GM12878 (cell line): ENCODE results near the gene STX1B. TPM values are rescaled to one million over a fixed set of nuclear protein-coding genes. Genes with fewer than 3 reads are reported as not detected.

Experiments
- ATAC-seq: fragments of 200-7000 bp; cut with Tn5 transposase; 3 replicates; pipeline ENCODE4 v1.9.1; 2020; ENCODE audit warnings: mild to moderate bottlenecking, moderate library complexity
- BruUV-seq: library from RNA; stranded (reverse); fragments of 400-500 nt; replicated peaks from 2 replicates; lab custom pipeline; 2021; lab: Mats Ljungman, UMichigan
- CTCF ChIA-PET: fragments of 300-600 bp; sonication (Branson Sonifier 250); formaldehyde crosslinking; extraction: SDS; loops from one replicate; lab custom pipeline; 2021; ENCODE audit warnings: inconsistent platforms; lab: Yijun Ruan, JAX
- POLR2A ChIA-PET: fragments of 350-600 bp; formaldehyde crosslinking; extraction: SDS; loops from one replicate; lab custom pipeline; 2021; ENCODE audit warnings: inconsistent platforms; lab: Charles Lee
- RAD21 ChIA-PET: fragments of 300-600 bp; sonication (Branson Sonifier 250); formaldehyde crosslinking; loops from one replicate; lab custom pipeline; 2023; ENCODE audit warnings: antibody characterized with exemption; ENCODE audit not compliant: unreplicated experiment; lab: Charles Lee
- SMC1A ChIA-PET: fragments of 300-600 bp; sonication (Branson Sonifier 250); formaldehyde crosslinking; loops from one replicate; lab custom pipeline; 2023; ENCODE audit not compliant: unreplicated experiment, uncharacterized antibody; lab: Charles Lee
- DNase-seq: peaks from one replicate; pipeline ENCODE4 v3.0.0-alpha.2; 2011; ENCODE audit warnings: low read depth, low spot score
- FAIRE-seq: peaks from 3 replicates; lab custom pipeline; 2011; peaks lifted over from hg19 to GRCh38; lab: Jason Lieb, UNC
- H2AFZ ChIP-seq: 2 replicates; pipeline ENCODE4 v1.6.0; 2011; ENCODE audit warnings: low read depth, low read length, control low read depth; ENCODE audit not compliant: control insufficient read depth
- H3K27ac ChIP-seq: 2 replicates; pipeline ENCODE4 v1.5.1; 2011; ENCODE audit warnings: control low read depth; ENCODE audit not compliant: control insufficient read depth, insufficient read depth
- H3K27me3 ChIP-seq, 2 experiments: replicated peaks in 1 of 2; 2 replicates each; pipeline versions ENCODE4 v1.6.0 to v1.6.1; 2011; ENCODE audit warnings: low read length in 1 of 2; ENCODE audit not compliant: control insufficient read depth in 2 of 2, insufficient read depth in 2 of 2
- H3K36me3 ChIP-seq, 2 experiments: 2 replicates each; pipeline ENCODE4 v1.5.1; 2011; ENCODE audit warnings: low read length in 1 of 2; ENCODE audit not compliant: control insufficient read depth in 2 of 2, insufficient read depth in 2 of 2
- H3K4me1 ChIP-seq: 2 replicates; pipeline ENCODE4 v1.6.1; 2011; ENCODE audit warnings: mild to moderate bottlenecking, low read length, moderate library complexity, mixed read lengths; ENCODE audit not compliant: control insufficient read depth, insufficient read depth
- H3K4me2 ChIP-seq: 2 replicates; pipeline ENCODE4 v1.6.0; 2011; ENCODE audit warnings: control low read depth; ENCODE audit not compliant: control insufficient read depth, insufficient read depth
- H3K4me3 ChIP-seq: fragments of 200-600 bp; sonication (generic); 2 replicates; pipeline ENCODE4 v1.5.1; 2016
- H3K79me2 ChIP-seq: 2 replicates; pipeline ENCODE4 v1.6.0; 2011; ENCODE audit warnings: low read length; ENCODE audit not compliant: control insufficient read depth, insufficient read depth
- H3K9ac ChIP-seq: 2 replicates; pipeline ENCODE4 v1.8.0; 2011; ENCODE audit warnings: low read length, control low read depth, mixed read lengths; ENCODE audit not compliant: control insufficient read depth, insufficient read depth
- H3K9me3 ChIP-seq: replicated peaks from 3 replicates; pipeline ENCODE4 v1.5.1; 2011; ENCODE audit warnings: mild to moderate bottlenecking, low read length; ENCODE audit not compliant: control insufficient read depth, insufficient read depth
- H4K20me1 ChIP-seq: 2 replicates; pipeline ENCODE4 v1.6.0; 2011; ENCODE audit not compliant: control insufficient read depth, insufficient read depth
- EZH2 ChIP-seq: IDR thresholded peaks from 2 replicates; pipeline ENCODE4 v1.6.1; 2012; ENCODE audit warnings: low read depth, mild to moderate bottlenecking, control low read depth, inconsistent platforms, low read length, borderline replicate concordance; ENCODE audit not compliant: control insufficient read depth
- JUND ChIP-seq: IDR thresholded peaks from 2 replicates; pipeline ENCODE4 v1.6.1; 2012; ENCODE audit warnings: low read depth, mild to moderate bottlenecking, low read length, improper control_type of control experiment, moderate library complexity
- KDM1A ChIP-seq: fragments of 200-600 bp; sonication (generic); IDR thresholded peaks from 2 replicates; pipeline ENCODE4 v1.6.1; 2016; ENCODE audit warnings: borderline replicate concordance
- MXI1 ChIP-seq: fragments of 150-350 bp; IDR thresholded peaks from 2 replicates; pipeline ENCODE4 v1.6.1; 2011; ENCODE audit warnings: low read depth, mild to moderate bottlenecking, inconsistent platforms, low read length, improper control_type of control experiment
- NR2C2 ChIP-seq: IDR thresholded peaks from 2 replicates; pipeline ENCODE4 v1.6.1; 2011; ENCODE audit warnings: borderline replicate concordance, low read depth; ENCODE audit not compliant: control insufficient read depth, insufficient read length
- RFX5 ChIP-seq: IDR thresholded peaks from 2 replicates; pipeline ENCODE4 v1.6.1; 2011; ENCODE audit warnings: low read depth, low read length, improper control_type of control experiment
- SIX5 ChIP-seq: IDR thresholded peaks from 2 replicates; pipeline ENCODE4 v1.6.1; 2011; ENCODE audit warnings: mild to moderate bottlenecking, low read depth, low read length, moderate library complexity; ENCODE audit not compliant: severe bottlenecking
- SMC3 ChIP-seq: IDR thresholded peaks from 2 replicates; pipeline ENCODE4 v1.6.1; 2011; ENCODE audit warnings: low read length, improper control_type of control experiment, borderline replicate concordance
- ZBED1 ChIP-seq: IDR thresholded peaks from 2 replicates; pipeline ENCODE4 v1.6.1; 2016; ENCODE audit warnings: borderline replicate concordance
- ZZZ3 ChIP-seq: IDR thresholded peaks from 2 replicates; pipeline ENCODE4 v1.6.1; 2011; ENCODE audit warnings: low read depth; ENCODE audit not compliant: control insufficient read depth, insufficient read length
- WGBS: methylation state at CpG from one replicate; pipeline ENCODE4 v1.1.6; 2016; ENCODE audit warnings: low lambda C conversion rate; ENCODE audit not compliant: insufficient replicate concordance, insufficient coverage; ENCODE audit errors: missing lambda C conversion rate; 5-methylcytosine and 5-hydroxymethylcytosine counted together
- in situ Hi-C: fragments of 300-500 bp; cut with MboI; formaldehyde crosslinking; loops from 9 replicates; pipeline ENCODE4 v1.14.3; 2018; ENCODE audit warnings: mixed read lengths
- intact Hi-C: fragments of 100-400 bp; cut with micrococcal nuclease; formaldehyde crosslinking; loops from one replicate; pipeline ENCODE4 v1.14.2; 2022; ENCODE audit not compliant: unreplicated experiment
- polyA plus RNA-seq, 11 experiments: library from polyadenylated mRNA; depleted of rRNA in 4 of 11; unstranded in 6 of 11; stranded (reverse) in 5 of 11; fragments of >200 nt; fragmentation: Nextera tagmentation in 4 of 11; fragmentation: Illumina TruSeq in 1 of 11; extraction: Ambion mirVana in 4 of 11; extraction: Trizol in 1 of 11; gene quantifications; 1 replicate in 1 of 11; 2 replicates in 10 of 11; pipeline versions ENCODE4 v1.2.1 to v1.2.3, GENCODE V29; 2011 to 2016; ENCODE audit warnings: inconsistent platforms in 2 of 11, missing spikeins in 2 of 11, low read depth in 1 of 11
- total RNA-seq, 4 experiments: library from RNA; depleted of rRNA in 3 of 4; stranded (reverse); fragments of >200 nt in 3 of 4; fragmentation: Illumina TruSeq in 1 of 4; extraction: Trizol in 1 of 4; gene quantifications; 2 replicates each; pipeline versions ENCODE4 v1.2.1 to v1.2.3, GENCODE V29; 2013 to 2021

The STX1B gene
- total and polyA plus RNA-seq, 10 of the 15 experiments (the other 5 are each of a cell fraction or from before 2014, with no cell fraction given): 0.22 to 2.5 (median 1.1) TPM

DNA sequence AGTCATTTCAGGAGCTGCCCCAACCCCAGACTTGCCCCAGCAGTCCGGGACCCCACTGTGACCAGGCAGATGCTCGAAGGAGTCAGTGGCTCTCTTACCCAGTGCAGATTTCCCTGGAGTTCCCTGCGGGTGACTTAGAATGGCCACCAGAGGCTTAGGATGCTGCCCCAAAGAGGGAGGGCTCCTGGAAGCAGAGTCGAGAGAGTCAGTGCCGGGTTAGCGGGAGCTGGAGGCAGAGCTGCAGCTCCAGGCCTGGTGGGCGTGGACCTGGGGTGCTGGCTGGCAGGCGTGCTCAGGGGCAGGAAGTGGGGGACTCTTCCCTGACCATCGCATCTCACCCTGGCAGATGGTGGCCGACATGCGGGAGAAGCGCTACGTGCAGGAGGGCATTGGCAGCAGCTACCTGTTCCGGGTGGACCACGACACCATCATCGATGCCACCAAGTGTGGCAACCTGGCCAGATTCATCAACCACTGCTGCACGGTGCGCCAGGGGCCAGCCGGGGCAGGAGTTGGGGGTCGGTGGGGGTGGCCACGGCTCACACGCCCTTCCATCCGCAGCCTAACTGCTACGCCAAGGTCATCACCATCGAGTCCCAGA lies 27.0 kb downstream of the STX1B start:
- no peaks in the 10 kb centered on the region for H3K9me3 ChIP-seq
- H3K4me1 ChIP-seq: no peaks in the 10 kb centered on the region
- CTCF ChIA-PET: interaction anchor here (0.9 to 2.8 kb wide), 11 partner anchors 14 to 460 kb away, joined by 3 to 14 read pairs (median 8); partner anchors contain the start of genes KAT8 and ZNF843
- peaks cover 5 to 34% of the 10 kb centered on the region in 2 experiments for H3K36me3 ChIP-seq
- intact Hi-C loops: no loop called here
- no TSS peak for BruUV-seq
- no peak overlapping the region for H3K9ac ChIP-seq
- no peak overlapping the region for H3K4me3 ChIP-seq
- no peak for FAIRE-seq
- WGBS: 86% methylated on average over 25 of the region's 25 CpGs
- H3K27ac ChIP-seq: no peak overlapping the region
- no peaks in the 10 kb centered on the region for H3K27me3 ChIP-seq
- TF ChIP-seq KDM1A: no peak
- no peak for TF ChIP-seq SMC3
- TF ChIP-seq EZH2: no peak
- no peak for TF ChIP-seq ZBED1
- no peak for TF ChIP-seq SIX5
- no peak for TF ChIP-seq ZZZ3
- no peak for TF ChIP-seq MXI1
- no peak for TF ChIP-seq RFX5
- TF ChIP-seq NR2C2: no peak
- TF ChIP-seq JUND: no peak
- TF ChIP-seq, all 136 proteins: peak for 0
- H2AFZ ChIP-seq: no peak overlapping the region
- ChIA-PET RAD21 (interaction anchor here (1.0 to 2.9 kb wide), 5 partner anchors 15 to 350 kb away, joined by 3 to 25 read pairs (median 5); partner anchors contain the start of gene VKORC1), POLR2A (interaction anchor here (0.5 to 1.1 kb wide), 2 partner anchors 11 to 436 kb away, joined by 3 read pairs; no protein-coding TSS in a partner anchor), SMC1A (interaction anchor here (1.3 to 2.1 kb wide), 3 partner anchors 109 to 159 kb away, joined by 4 to 5 read pairs (median 4); no protein-coding TSS in a partner anchor)
- DNase-seq (no peak), ATAC-seq (no peak)
- H3K4me2 ChIP-seq: no peak overlapping the region
- H4K20me1 ChIP-seq: no peaks in the 10 kb centered on the region
- H3K79me2 ChIP-seq: no peaks in the 10 kb centered on the region
- in situ Hi-C loops: loop anchor here (25.0 kb wide), 1 partner anchor 454 kb away; the partner anchor contains the start of genes COX6A2 and ZNF843
